SIG-M5 (cell line): ENCODE results near the gene GATD1.

Experiments
- DNase-seq: peaks from one replicate; lab custom pipeline; 2025; lab: John Stamatoyannopoulos, UW

GATD1 gene

GRCh38 chr11:778976-779954 is 2.0 kb upstream of the GATD1 start:
- no peak for DNase-seq

GRCh38 chr11:776561-777287 is 563 bp downstream of the GATD1 start:
- DNase-seq = no peak

DNA sequence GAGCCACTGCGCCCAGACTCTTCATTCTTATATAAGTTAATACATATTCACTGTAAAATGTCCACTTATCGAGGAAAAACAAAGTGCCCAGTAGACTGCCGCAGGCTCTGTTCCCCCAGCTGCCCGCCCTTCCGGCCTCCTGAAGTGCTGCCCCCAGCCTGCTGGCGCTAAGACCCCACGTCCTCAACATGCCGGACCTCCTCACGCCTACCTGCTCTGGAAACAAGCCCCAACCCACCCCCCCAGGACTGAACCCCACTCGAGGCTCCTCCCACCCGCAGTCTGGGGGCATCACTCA is 1.1 kb downstream of the GATD1 start:
- DNase-seq = no peak

DNA sequence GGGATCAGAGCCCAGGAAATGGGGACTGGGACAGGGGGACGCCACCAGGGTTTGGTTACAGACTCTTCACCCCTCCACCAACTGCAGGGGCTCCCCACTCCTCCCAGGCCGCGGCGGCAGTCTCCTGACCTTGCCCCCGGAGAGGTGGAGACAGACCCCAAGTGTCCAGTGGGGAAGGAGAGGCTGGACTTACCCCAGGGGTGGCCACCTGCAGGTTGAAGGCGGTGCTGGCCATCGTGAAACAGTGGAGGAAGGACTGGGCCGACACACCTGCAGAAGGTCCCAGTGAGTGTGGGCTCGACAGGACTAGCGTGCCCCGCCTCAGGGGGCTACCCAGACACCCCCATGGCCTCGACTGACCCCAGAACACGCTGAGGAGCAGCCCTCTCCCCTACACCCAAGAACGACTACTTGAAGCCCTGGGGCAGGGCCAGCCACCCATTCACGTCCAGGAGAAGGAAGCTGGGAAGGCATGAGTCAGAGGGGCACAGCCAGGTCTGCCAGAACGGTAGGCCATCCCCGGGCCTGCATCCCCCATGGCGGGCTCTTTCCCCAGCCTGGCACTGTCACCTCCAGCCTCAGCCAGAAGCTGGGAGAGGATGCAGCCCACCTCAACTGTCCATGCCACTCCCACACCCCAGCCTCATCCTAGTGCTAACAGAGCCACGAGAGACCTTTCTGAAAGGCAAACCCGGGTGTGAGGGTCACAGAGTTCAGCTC is 2.3 kb downstream of the GATD1 start:
- DNase-seq = no peak

- DNase-seq = no peak
These were observed 3.5 kb downstream of the GATD1 start for GRCh38 chr11:773830-774229.

DNA sequence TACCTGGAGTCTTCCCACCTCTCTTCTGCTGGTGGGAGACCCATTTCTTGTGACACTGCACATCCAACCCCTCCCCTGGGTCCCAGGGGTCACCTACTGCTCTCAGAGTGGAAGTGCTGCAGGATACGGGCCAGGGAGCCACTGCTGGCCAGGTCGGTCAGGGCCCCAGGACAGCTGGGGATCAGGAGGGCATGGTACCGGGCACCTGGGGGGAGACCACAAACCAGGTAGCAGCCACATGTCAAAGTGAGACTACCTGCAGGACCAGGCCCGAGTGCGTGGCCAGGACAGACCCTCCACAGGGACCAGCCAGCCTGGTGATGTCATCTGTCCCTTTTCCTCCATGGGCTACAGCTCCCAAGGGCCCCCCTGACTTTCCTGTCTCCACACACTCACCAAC is 3.9 kb downstream of the GATD1 start:
- no peak for DNase-seq

- DNase-seq = no peak
These were observed 4.6 kb downstream of the GATD1 start for GRCh38 chr11:772429-773390.

DNA sequence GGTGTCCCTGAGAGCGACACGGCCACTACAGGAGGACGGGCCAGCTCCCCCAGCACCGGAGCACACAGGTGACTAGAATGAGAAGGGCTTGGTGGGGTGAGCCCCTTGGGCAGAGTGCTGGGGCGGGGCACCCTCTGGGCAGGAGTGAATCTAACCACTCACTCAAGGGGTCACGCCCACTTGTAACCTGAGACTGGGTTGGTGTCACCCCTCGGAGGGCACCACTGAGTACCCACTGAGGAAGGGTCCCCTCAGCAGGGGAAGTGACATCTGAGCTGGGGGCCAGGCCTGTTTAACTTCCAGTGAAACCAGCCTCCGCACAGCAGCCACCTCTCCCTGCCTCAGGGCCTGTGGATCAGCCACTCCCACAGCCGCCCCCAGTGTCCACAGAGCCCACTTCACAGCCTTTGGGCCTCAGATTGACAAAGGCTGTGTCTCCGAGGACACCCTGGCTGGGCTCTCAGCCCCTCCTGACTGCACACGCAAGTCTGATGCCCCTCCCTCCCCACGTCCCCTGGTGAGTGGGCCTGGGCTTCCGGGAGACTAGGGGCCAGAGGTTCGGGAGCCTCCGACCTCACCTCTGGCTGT is 5.6 kb downstream of the GATD1 start:
- DNase-seq = no peak

DNA sequence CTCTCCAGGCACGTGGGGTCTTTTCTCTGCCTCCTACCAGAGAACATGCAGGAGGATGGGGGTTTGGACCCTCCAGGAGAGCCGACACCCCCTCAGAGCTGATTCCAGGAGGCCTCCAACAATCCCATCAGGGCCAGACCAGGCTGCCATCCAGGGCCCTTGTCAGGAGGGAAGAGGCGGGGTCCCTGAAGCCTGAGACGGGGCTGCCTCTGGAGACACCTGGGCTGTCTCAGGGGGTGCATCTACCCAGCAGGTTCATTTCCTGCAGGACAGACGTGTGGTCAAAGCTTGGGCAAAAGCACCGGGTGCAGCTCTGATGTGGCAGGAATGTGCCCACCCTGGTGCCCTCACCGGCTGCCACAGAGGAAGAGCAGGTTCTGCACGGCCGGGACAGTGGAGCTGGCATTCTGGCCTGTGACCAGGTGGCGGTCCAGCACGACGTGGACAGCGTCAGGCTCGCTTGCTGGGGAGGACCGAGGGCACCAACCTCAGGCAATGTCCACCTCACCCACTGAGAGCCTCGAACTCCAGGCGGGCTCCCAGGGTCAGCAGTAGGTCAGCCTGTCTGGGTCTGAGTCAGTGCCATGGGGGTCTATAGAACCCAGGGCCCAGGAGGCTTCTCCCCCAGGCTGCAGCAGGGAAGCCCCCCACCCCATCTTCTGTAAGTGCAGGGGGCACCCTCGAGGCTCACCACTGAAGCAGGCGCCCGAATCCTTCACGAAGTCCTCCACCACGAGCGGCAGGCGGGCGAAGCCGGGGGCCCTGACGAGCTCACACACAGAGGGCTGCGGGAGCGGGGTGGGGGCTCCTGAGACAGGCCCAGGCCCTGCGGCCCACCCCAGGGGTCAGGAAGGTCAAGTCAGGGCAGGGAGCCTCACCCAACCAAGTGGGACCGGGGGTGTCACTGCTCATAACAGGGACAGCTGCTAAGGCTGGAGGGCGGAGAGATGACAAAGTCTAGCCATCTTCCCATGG is 6.4 kb downstream of the GATD1 start:
- no peak for DNase-seq

- no peak for DNase-seq
These were observed 7.2 kb downstream of the GATD1 start for GRCh38 chr11:769887-770641.

- DNase-seq = no peak
These were observed 10.0 kb downstream of the GATD1 start for GRCh38 chr11:767238-767637.

DNA sequence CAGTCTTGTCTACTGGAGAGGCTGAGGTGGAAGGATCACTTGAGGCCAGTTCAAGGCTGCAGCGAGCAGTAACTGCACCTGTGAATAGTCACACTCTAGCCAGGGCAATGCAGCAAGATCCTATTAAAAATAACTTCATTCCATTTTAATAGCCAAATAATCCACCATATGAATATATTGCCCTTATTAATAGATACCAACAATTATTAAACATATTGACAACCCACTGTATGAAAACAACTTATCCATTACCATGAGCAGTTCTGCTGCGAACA is 10.4 kb downstream of the GATD1 start:
- DNase-seq = no peak

GRCh38 chr11:766106-766935 is 11.0 kb downstream of the GATD1 start:
- DNase-seq = no peak

- DNase-seq = no peak
These were observed 11.5 kb downstream of the GATD1 start for GRCh38 chr11:765802-766091.

DNA sequence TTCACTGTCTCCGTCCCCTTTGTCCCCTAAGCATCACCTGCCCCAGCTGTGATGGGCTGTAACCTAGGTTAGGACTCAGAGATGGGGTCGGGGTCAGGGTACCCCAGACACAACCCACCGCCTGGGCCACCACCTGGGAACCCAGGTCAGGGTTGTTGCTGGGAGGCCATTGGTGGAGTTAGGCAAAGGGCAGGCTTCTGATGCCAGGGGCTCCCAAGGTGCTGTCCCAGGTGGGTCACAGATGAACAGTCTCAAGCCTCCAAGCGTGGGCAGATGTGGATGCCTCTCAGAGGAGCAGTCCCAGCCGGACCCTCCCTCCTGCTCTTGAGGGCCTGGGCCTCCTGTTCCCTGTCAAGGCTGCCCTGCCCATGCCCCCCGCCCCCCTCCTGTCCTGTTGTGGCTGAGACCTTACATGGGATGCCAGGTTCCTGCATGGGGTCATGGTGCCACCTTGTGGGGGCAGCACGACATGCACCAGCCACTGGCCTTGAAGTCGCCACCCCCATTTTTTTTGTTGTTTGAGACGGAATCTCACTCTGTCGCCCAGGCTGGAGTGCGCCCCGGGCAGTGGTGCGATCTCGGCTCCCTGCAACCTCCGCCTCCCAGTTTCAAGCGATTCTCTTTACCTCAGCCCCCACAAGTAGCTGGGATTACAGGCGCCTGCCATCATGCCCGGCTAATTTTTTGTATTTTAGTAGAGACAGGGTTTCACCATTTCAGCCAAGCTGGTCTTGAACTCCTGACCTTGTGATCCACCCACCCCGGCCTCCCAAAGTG is 12.1 kb downstream of the GATD1 start:
- no peak for DNase-seq

GRCh38 chr11:764322-765024 is 12.8 kb downstream of the GATD1 start:
- no peak for DNase-seq

DNA sequence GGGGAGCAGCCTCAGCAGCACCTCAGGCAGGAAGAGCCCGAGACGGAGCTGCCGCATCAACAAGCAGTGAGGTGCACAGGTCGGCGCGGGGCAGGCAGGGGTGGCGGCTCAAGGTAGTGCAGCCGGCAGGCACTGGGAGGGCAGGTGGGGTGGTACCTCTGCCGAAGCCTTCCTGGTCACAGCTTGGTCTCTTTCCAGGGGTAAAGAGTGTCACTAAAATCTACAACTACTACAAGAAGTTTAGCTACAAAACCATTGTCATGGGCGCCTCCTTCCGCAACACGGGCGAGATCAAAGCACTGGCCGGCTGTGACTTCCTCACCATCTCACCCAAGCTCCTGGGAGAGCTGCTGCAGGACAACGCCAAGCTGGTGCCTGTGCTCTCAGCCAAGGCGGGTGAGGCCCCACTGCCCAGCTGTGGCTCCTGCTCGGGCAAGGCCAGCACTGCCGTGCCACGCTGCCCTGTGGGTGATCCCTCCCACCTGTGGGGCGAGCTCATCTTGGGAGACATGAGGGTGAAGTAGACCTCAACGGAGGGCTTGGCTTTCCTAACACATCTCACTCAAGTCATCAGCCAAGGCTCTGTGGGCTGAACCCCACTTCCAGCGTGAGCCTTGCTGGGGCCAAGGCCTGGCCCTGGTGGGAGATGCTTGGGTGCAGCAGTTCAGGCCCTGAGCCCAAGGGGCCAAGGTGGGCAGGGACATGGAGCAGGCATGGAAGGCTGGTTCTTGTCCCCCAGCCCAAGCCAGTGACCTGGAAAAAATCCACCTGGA is 13.6 kb downstream of the GATD1 start:
- DNase-seq = no peak
